ENCODE results near the gene ERC2.

GRCh38 chr3:56205406-56205805, 262.9 kb downstream of the ERC2 start:
- TF ChIP-seq POLR2A (IDR thresholded peaks at IDR 0.05; ENCODE audit: low read depth, low read length) = no peak
- no peak for TF ChIP-seq POLR2AphosphoS5 (IDR thresholded peaks at IDR 0.05; ENCODE audit: low read depth, low read length)
- no peak for TF ChIP-seq TAF1 (IDR thresholded peaks at IDR 0.05; ENCODE audit: borderline replicate concordance, low read depth, low read length)

All from GM12892 (cell line).